Hepatocyte (in vitro differentiated cells): Measurements from ENCODE around the gene CYP4F22. TPM values are rescaled to one million over a fixed set of nuclear protein-coding genes. Genes with fewer than 3 reads are reported as not detected.

Source experiments
- DNase-seq: peaks from one replicate; pipeline ENCODE4 v3.0.0-alpha.2; 2016; ENCODE audit warnings: low spot score
- H2AFZ ChIP-seq: fragments of 200-600 bp; sonication (generic); 2 replicates; pipeline ENCODE4 v1.6.0; 2016; ENCODE audit warnings: antibody characterized with exemption, mild to moderate bottlenecking
- H3K27ac ChIP-seq: fragments of 200-600 bp; sonication (generic); 2 replicates; pipeline ENCODE4 v1.5.1; 2016; ENCODE audit warnings: mild to moderate bottlenecking
- H3K27me3 ChIP-seq: fragments of 200-600 bp; sonication (generic); 2 replicates; pipeline ENCODE4 v1.6.1; 2016
- H3K36me3 ChIP-seq: fragments of 200-600 bp; sonication (generic); replicated peaks from 2 replicates; pipeline ENCODE4 v1.5.1; 2016; ENCODE audit warnings: low read depth; ENCODE audit not compliant: insufficient read depth
- H3K4me1 ChIP-seq: fragments of 200-600 bp; sonication (generic); 2 replicates; pipeline ENCODE4 v1.5.1; 2016; ENCODE audit warnings: mild to moderate bottlenecking, moderate library complexity; ENCODE audit not compliant: insufficient read depth
- H3K4me2 ChIP-seq: fragments of 200-600 bp; sonication (generic); 2 replicates; pipeline ENCODE4 v1.6.0; 2016
- H3K4me3 ChIP-seq: fragments of 200-600 bp; sonication (generic); 2 replicates; pipeline ENCODE4 v1.5.1; 2016; ENCODE audit warnings: mild to moderate bottlenecking
- H3K79me2 ChIP-seq: fragments of 200-600 bp; sonication (generic); 2 replicates; pipeline ENCODE4 v1.6.0; 2017; ENCODE audit warnings: mild to moderate bottlenecking
- H3K9me2 ChIP-seq: fragments of 200-600 bp; sonication (generic); replicated peaks from 2 replicates; pipeline ENCODE4 v1.6.0; 2017; ENCODE audit warnings: mild to moderate bottlenecking; ENCODE audit not compliant: insufficient read depth
- H3K9me3 ChIP-seq: fragments of 200-600 bp; sonication (generic); 2 replicates; pipeline ENCODE4 v1.5.1; 2016; ENCODE audit warnings: low read depth, mild to moderate bottlenecking
- H4K20me1 ChIP-seq: fragments of 200-600 bp; sonication (generic); 2 replicates; pipeline ENCODE4 v1.6.0; 2016; ENCODE audit warnings: mild to moderate bottlenecking; ENCODE audit not compliant: insufficient read depth, poor library complexity, severe bottlenecking
- EZH2 ChIP-seq: fragments of 200-600 bp; sonication (generic); IDR thresholded peaks from 2 replicates; pipeline ENCODE4 v1.6.1; 2016; ENCODE audit warnings: antibody characterized with exemption, mild to moderate bottlenecking, borderline replicate concordance
- EZH2phosphoT487 ChIP-seq: fragments of 200-600 bp; sonication (generic); IDR thresholded peaks from one replicate; pipeline ENCODE4 v1.6.1; 2018; ENCODE audit warnings: antibody characterized with exemption, mild to moderate bottlenecking, low read depth, moderate library complexity; ENCODE audit not compliant: unreplicated experiment, severe bottlenecking
- WGBS: methylation state at CpG from one replicate; pipeline ENCODE4 v1.1.6; 2016; ENCODE audit warnings: low lambda C conversion rate; ENCODE audit errors: missing lambda C conversion rate; 5-methylcytosine and 5-hydroxymethylcytosine counted together
- polyA plus RNA-seq: library from polyadenylated mRNA; unstranded; fragments of >200 nt; fragmentation: Nextera tagmentation; extraction: Ambion mirVana; gene quantifications from 2 replicates; pipeline ENCODE4 v1.2.1, GENCODE V29; 2016
- total RNA-seq: library from RNA; depleted of rRNA; stranded (reverse); fragments of >200 nt; gene quantifications from 2 replicates; pipeline ENCODE4 v1.2.3, GENCODE V29; 2014
- TF ChIP-seq, protein P1 (sequence below): fragments of 200-600 bp; sonication (generic); IDR thresholded peaks from 2 replicates; pipeline ENCODE4 v1.5.1; 2016; ENCODE audit warnings: antibody characterized with exemption, mild to moderate bottlenecking; ENCODE audit not compliant: poor library complexity

CYP4F22 gene
- total and polyA plus RNA-seq, 2 experiments from 2014 or later = not detected

DNA sequence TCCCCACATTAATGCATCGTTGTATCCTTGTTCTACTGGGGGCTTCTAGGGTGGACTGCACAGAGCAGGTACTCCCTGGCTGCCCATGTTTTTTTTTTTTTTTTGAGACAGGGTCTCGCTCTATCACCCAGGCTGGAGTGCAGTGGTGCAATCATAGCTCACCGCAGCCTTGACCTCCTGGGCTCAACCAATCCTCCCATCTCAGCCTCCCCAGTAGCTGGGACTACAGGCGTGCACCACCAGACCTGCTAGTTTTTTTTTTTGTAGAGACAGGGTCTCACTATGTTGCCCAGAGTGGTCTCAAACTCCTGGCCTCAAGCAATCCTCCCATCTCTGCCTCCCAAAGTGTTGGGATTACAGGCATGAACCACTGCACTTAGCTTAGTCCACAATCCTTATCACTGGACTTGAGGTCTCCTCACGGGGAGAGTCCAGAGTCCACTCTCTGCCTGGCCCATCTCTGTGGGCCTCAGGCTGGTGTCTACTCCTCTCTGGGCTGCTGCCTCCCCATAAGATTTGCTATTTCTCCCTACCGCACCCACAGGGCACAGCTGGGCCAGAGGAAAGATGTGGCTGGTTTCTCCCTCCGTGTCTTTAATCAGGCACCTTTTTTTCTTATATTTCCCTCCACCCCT lies 56.3 kb downstream of the CYP4F22 start:
- 67% methylated on average over 7 of the region's 7 CpGs for WGBS
- Histone ChIP-seq H3K27ac (no peak overlapping the region), H3K4me3 (no peak overlapping the region), H3K27me3 (no peaks in the 10 kb centered on the region), H4K20me1 (no peaks in the 10 kb centered on the region), H3K36me3 (no peaks in the 10 kb centered on the region), H3K9me2 (no peaks in the 10 kb centered on the region), H3K4me1 (no peaks in the 10 kb centered on the region), H3K9me3 (no peaks in the 10 kb centered on the region), H2AFZ (no peak overlapping the region), H3K4me2 (no peak overlapping the region), H3K79me2 (no peaks in the 10 kb centered on the region)
- TF ChIP-seq, protein P1, sequence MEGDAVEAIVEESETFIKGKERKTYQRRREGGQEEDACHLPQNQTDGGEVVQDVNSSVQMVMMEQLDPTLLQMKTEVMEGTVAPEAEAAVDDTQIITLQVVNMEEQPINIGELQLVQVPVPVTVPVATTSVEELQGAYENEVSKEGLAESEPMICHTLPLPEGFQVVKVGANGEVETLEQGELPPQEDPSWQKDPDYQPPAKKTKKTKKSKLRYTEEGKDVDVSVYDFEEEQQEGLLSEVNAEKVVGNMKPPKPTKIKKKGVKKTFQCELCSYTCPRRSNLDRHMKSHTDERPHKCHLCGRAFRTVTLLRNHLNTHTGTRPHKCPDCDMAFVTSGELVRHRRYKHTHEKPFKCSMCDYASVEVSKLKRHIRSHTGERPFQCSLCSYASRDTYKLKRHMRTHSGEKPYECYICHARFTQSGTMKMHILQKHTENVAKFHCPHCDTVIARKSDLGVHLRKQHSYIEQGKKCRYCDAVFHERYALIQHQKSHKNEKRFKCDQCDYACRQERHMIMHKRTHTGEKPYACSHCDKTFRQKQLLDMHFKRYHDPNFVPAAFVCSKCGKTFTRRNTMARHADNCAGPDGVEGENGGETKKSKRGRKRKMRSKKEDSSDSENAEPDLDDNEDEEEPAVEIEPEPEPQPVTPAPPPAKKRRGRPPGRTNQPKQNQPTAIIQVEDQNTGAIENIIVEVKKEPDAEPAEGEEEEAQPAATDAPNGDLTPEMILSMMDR = no peak
- no peak for DNase-seq

DNA sequence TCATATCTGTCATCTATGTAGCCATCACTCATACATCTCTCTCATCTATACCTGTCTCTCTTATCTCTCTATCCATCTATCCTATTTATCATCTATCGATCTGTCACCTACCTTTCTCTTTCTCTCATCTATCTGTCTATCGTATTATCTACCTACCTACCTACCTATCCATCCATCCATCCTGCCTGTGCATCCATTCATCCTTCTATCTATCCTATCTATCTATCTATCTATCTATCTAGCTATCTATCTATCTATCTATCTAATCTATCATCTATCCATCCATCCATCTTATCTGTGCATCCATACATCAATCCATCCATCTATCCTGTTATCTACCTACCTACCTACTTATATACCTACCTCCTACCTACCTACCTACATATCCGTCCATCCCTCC lies 62.1 kb downstream of the CYP4F22 start:
- no peak overlapping the region for H2AFZ ChIP-seq
- H3K9me2 ChIP-seq = no peaks in the 10 kb centered on the region
- TF ChIP-seq, protein P1 = no peak
- TF ChIP-seq EZH2 (no peak), EZH2phosphoT487 (no peak)
- no peak overlapping the region for H3K27ac ChIP-seq
- no peak overlapping the region for H3K4me2 ChIP-seq
- DNase-seq = no peak
- WGBS = 77% methylated on average over 3 of the region's 3 CpGs
- H3K79me2 ChIP-seq = no peaks in the 10 kb centered on the region
- H4K20me1 ChIP-seq = no peaks in the 10 kb centered on the region
- no peaks in the 10 kb centered on the region for H3K27me3 ChIP-seq
- H3K4me3 ChIP-seq = no peak overlapping the region
- H3K9me3 ChIP-seq = no peaks in the 10 kb centered on the region
- no peaks in the 10 kb centered on the region for H3K4me1 ChIP-seq
- no peaks in the 10 kb centered on the region for H3K36me3 ChIP-seq

DNA sequence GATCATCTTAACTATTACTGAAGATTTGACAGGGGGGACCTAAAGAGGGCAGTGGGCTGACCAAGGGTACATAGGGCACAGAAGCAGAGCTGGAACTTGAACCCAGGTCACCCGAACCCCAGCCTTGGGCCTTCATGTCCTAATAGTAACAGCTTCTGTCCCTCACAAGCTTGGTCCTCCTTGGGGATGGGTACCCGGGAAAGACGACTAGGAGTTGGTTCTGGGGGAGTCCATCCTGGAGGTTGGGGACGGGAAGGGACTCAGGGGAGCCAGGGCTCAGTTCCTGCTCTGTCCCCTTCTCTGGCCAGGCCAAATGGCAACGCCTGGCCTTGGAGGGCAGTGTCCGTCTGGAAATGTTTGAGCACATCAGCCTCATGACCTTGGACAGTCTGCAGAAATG lies 67.1 kb downstream of the CYP4F22 start:
- Histone ChIP-seq H3K36me3 (no peaks in the 10 kb centered on the region), H4K20me1 (no peaks in the 10 kb centered on the region), H3K9me3 (no peaks in the 10 kb centered on the region), H2AFZ (no peak overlapping the region), H3K27me3 (no peaks in the 10 kb centered on the region), H3K9me2 (no peaks in the 10 kb centered on the region), H3K4me3 (no peak overlapping the region), H3K4me1 (no peaks in the 10 kb centered on the region), H3K79me2 (no peaks in the 10 kb centered on the region), H3K27ac (no peak overlapping the region), H3K4me2 (no peak overlapping the region)
- WGBS = 50% methylated on average over 6 of the region's 6 CpGs
- no peak for TF ChIP-seq EZH2phosphoT487
- TF ChIP-seq EZH2 = no peak
- TF ChIP-seq, protein P1 = no peak
- no peak for DNase-seq
